CD14-positive monocyte (primary cell): ENCODE results near the gene HMCN1. TPM values are rescaled to one million over a fixed set of nuclear protein-coding genes. Genes with fewer than 3 reads are reported as not detected.

Experiments
- DNase-seq, 3 donors: peaks; one replicate each; pipeline ENCODE4 v3.0.0-alpha.2; 2011 to 2022
- H2AFZ ChIP-seq: 2 replicates; pipeline ENCODE4 v1.6.0; 2012; ENCODE audit warnings: mild to moderate bottlenecking, low read depth, low read length, inconsistent platforms; ENCODE audit not compliant: insufficient read depth, poor library complexity, severe bottlenecking
- H3K27ac ChIP-seq, 2 donors: 1 replicate in 1 of 2; 2 replicates in 1 of 2; pipeline ENCODE4 v1.5.1; 2012 to 2013; ENCODE audit warnings: low read length in 2 of 2, control low read depth in 1 of 2, inconsistent platforms in 1 of 2, low read depth in 1 of 2, mild to moderate bottlenecking in 1 of 2
- H3K27me3 ChIP-seq, 2 donors: one replicate each; pipeline versions ENCODE4 v1.6.0 to v1.6.1; 2011 to 2013; ENCODE audit warnings: low read length in 2 of 2; ENCODE audit not compliant: control insufficient read depth in 2 of 2, insufficient read depth in 2 of 2
- H3K36me3 ChIP-seq, 2 donors: replicated peaks in 1 of 2; 1 replicate in 1 of 2; 2 replicates in 1 of 2; pipeline versions ENCODE4 v1.5.1 to v1.6.1; 2012 to 2013; ENCODE audit warnings: low read length in 2 of 2, control low read depth in 1 of 2, inconsistent platforms in 1 of 2, mild to moderate bottlenecking in 1 of 2; ENCODE audit not compliant: insufficient read depth in 2 of 2, control insufficient read depth in 1 of 2
- H3K4me1 ChIP-seq, 2 donors: 1 replicate in 1 of 2; 2 replicates in 1 of 2; pipeline versions ENCODE4 v1.5.1 to v1.6.1; 2012 to 2013; ENCODE audit warnings: low read length in 2 of 2, control low read depth in 1 of 2, inconsistent platforms in 1 of 2, mild to moderate bottlenecking in 1 of 2, moderate library complexity in 1 of 2; ENCODE audit not compliant: insufficient read depth in 2 of 2, control insufficient read depth in 1 of 2
- H3K4me2 ChIP-seq: replicated peaks from 2 replicates; pipeline ENCODE3; 2012; ENCODE audit warnings: low read length, moderate library complexity, mild to moderate bottlenecking; ENCODE audit not compliant: poor library complexity, severe bottlenecking; ENCODE audit errors: extremely low read depth
- H3K4me3 ChIP-seq, 3 experiments: fragments of 200-600 bp in 1 of 3; sonication (generic) in 1 of 3; replicated peaks in 1 of 3; 1 replicate in 2 of 3; 2 replicates in 1 of 3; pipeline ENCODE4 v1.5.1; 2011 to 2013; ENCODE audit warnings: low read length in 3 of 3, mild to moderate bottlenecking in 3 of 3, control low read depth in 2 of 3, low read depth in 2 of 3, inconsistent platforms in 1 of 3, moderate library complexity in 1 of 3
- H3K79me2 ChIP-seq: 2 replicates; pipeline ENCODE4 v1.6.0; 2012; ENCODE audit warnings: mild to moderate bottlenecking, control low read depth, inconsistent platforms, low read length, moderate library complexity; ENCODE audit not compliant: insufficient read depth
- H3K9ac ChIP-seq: 2 replicates; pipeline ENCODE4 v1.6.0; 2017; ENCODE audit warnings: low read length, mild to moderate bottlenecking; ENCODE audit not compliant: insufficient read depth, poor library complexity, severe bottlenecking
- H3K9me3 ChIP-seq, 2 donors: replicated peaks in 1 of 2; 1 replicate in 1 of 2; 2 replicates in 1 of 2; pipeline versions ENCODE4 v1.5.1 to v1.6.1; 2012 to 2013; ENCODE audit warnings: low read length in 2 of 2, control low read depth in 1 of 2; ENCODE audit not compliant: control insufficient read depth in 1 of 2, insufficient read depth in 1 of 2
- H4K20me1 ChIP-seq: 2 replicates; pipeline ENCODE4 v1.6.0; 2012; ENCODE audit warnings: mild to moderate bottlenecking, low read length, control low read depth, moderate library complexity; ENCODE audit not compliant: insufficient read depth
- H3K27ac Mint-ChIP-seq, 7 donors: one replicate each; pipeline ENCODE4 v1.8.0; 2020; ENCODE audit warnings: mild to moderate bottlenecking in 7 of 7, mixed read lengths in 7 of 7, moderate library complexity in 6 of 7, inconsistent platforms in 2 of 7
- H3K27me3 Mint-ChIP-seq, 3 donors: one replicate each; pipeline ENCODE4 v1.8.0; 2021 to 2022; ENCODE audit warnings: low read depth in 3 of 3, mild to moderate bottlenecking in 3 of 3, mixed read lengths in 3 of 3, moderate library complexity in 3 of 3, inconsistent platforms in 1 of 3
- H3K36me3 Mint-ChIP-seq, 2 donors: one replicate each; pipeline ENCODE4 v1.8.0; 2020; ENCODE audit warnings: mixed read lengths in 2 of 2, inconsistent platforms in 1 of 2, mild to moderate bottlenecking in 1 of 2
- H3K4me1 Mint-ChIP-seq: one replicate; pipeline ENCODE4 v1.8.0; 2020; ENCODE audit warnings: mild to moderate bottlenecking, mixed read lengths
- H3K4me3 Mint-ChIP-seq, 2 donors: one replicate each; pipeline ENCODE4 v1.8.0; 2020; ENCODE audit warnings: mild to moderate bottlenecking in 2 of 2, mixed read lengths in 2 of 2, moderate library complexity in 1 of 2
- H3K9me3 Mint-ChIP-seq, 7 donors: one replicate each; pipeline ENCODE4 v1.8.0; 2020 to 2022; ENCODE audit warnings: mixed read lengths in 7 of 7, mild to moderate bottlenecking in 6 of 7, moderate library complexity in 6 of 7, inconsistent platforms in 2 of 7
- WGBS: methylation state at CpG from one replicate; pipeline ENCODE4 v1.1.5; 2013; ENCODE audit warnings: missing lambda C conversion rate; ENCODE audit not compliant: insufficient coverage; 5-methylcytosine and 5-hydroxymethylcytosine counted together
- intact Hi-C, 2 donors: fragments of 100-400 bp; cut with micrococcal nuclease; formaldehyde crosslinking; loops; one replicate each; pipeline versions ENCODE4 v1.15.0 to v1.15.1; 2023
- polyA plus RNA-seq, 3 donors: library from polyadenylated mRNA; depleted of rRNA in 1 of 3; unstranded in 2 of 3; stranded (reverse) in 1 of 3; fragments of 300-500 nt in 2 of 3; fragments of >200 nt in 1 of 3; fragmentation: Illumina TruSeq in 2 of 3; gene quantifications; 1 replicate in 2 of 3; 2 replicates in 1 of 3; pipeline ENCODE4 v1.2.3, GENCODE V29; 2012 to 2021
- TF ChIP-seq, protein P1 (sequence below): fragments of 200-600 bp; IDR thresholded peaks from one replicate; pipeline ENCODE4 v1.8.0; 2022; ENCODE audit warnings: antibody characterized with exemption, mild to moderate bottlenecking

Gene HMCN1
- polyA plus RNA-seq, 3 donors = not detected

DNA sequence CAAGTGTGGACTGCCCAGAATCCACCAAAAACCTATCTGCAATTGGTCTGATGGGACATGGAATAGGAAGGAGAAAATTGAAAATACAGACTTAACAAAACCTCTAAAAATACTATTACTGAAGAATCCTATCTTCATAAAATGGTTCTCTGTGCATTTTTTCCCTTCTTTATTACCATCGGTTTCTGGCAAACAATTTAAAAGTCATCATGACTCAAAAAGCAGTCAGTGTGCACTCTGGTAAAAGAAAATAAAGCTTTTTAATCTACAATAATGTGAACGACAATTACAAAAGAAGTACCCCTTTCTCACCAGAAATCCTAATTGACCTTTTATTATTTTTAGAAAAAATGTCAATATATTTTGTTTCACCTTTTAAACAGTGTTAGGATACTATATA is 454.5 kb downstream of the HMCN1 start:
- no peak overlapping the region for H2AFZ ChIP-seq
- H3K4me1 Mint-ChIP-seq = peaks cover 3% of the 10 kb centered on the region
- intact Hi-C loops = no loop called here

DNA sequence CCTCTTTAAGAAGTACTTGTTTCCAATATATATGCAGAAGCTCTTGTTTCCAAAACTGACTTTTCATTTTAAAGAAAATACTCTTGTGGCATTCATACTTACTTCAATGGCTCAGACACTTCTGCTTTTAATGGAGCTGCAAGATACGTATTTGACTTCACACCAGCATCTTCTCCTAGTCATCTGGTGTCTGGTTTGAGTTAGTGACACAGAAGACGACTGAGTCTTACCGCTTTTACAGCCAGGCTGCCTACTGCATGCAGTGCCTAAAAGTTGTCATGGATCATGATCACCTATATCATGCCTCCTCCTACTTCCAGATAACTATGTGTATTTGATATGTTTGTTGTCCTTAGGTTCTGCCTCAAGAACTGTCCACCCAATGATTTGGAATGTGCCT is 455.0 kb downstream of the HMCN1 start:
- no CpG with 5 or more reads among the region's 3 CpGs for WGBS
- no peaks in the 10 kb centered on the region for H4K20me1 ChIP-seq
- TF ChIP-seq, protein P1, sequence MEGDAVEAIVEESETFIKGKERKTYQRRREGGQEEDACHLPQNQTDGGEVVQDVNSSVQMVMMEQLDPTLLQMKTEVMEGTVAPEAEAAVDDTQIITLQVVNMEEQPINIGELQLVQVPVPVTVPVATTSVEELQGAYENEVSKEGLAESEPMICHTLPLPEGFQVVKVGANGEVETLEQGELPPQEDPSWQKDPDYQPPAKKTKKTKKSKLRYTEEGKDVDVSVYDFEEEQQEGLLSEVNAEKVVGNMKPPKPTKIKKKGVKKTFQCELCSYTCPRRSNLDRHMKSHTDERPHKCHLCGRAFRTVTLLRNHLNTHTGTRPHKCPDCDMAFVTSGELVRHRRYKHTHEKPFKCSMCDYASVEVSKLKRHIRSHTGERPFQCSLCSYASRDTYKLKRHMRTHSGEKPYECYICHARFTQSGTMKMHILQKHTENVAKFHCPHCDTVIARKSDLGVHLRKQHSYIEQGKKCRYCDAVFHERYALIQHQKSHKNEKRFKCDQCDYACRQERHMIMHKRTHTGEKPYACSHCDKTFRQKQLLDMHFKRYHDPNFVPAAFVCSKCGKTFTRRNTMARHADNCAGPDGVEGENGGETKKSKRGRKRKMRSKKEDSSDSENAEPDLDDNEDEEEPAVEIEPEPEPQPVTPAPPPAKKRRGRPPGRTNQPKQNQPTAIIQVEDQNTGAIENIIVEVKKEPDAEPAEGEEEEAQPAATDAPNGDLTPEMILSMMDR = no peak
- Mint-ChIP-seq H3K9me3 (peaks cover 0 to 3% (median 0%) of the 10 kb centered on the region in 7 donors), H3K36me3 (no peaks in the 10 kb centered on the region), H3K4me1 (peaks cover 2% of the 10 kb centered on the region), H3K4me3 (no peak overlapping the region), H3K27ac (no peak overlapping the region), H3K27me3 (no peaks in the 10 kb centered on the region)
- H3K36me3 ChIP-seq = no peaks in the 10 kb centered on the region
- H3K27me3 ChIP-seq = no peaks in the 10 kb centered on the region
- H3K79me2 ChIP-seq = no peaks in the 10 kb centered on the region
- H3K27ac ChIP-seq = no peak overlapping the region
- H2AFZ ChIP-seq = no peak overlapping the region
- intact Hi-C loops = no loop called here
- no peak overlapping the region for H3K9ac ChIP-seq
- H3K4me2 ChIP-seq = no peak overlapping the region
- no peaks in the 10 kb centered on the region for H3K4me1 ChIP-seq
- H3K9me3 ChIP-seq = no peaks in the 10 kb centered on the region
- DNase-seq = no peak
- H3K4me3 ChIP-seq = no peak overlapping the region

More for the DNA sequence above, 454.5 kb downstream of the HMCN1 start:
- Histone ChIP-seq H3K4me1 (peaks cover 0 to under 1% of the 10 kb centered on the region in 2 donors), H4K20me1 (no peaks in the 10 kb centered on the region), H3K9ac (no peak overlapping the region), H3K9me3 (no peaks in the 10 kb centered on the region), H3K79me2 (no peaks in the 10 kb centered on the region), H3K27me3 (no peaks in the 10 kb centered on the region), H3K4me2 (no peak overlapping the region), H3K27ac (no peak overlapping the region), H3K4me3 (no peak overlapping the region), H3K36me3 (no peaks in the 10 kb centered on the region)
- no CpG with 5 or more reads among the region's 2 CpGs for WGBS
- Mint-ChIP-seq H3K27me3 (no peaks in the 10 kb centered on the region), H3K36me3 (no peaks in the 10 kb centered on the region), H3K27ac (no peak overlapping the region), H3K9me3 (peaks cover 0 to 3% (median 0%) of the 10 kb centered on the region in 7 donors), H3K4me3 (no peak overlapping the region)
- DNase-seq = no peak
- TF ChIP-seq, protein P1 = no peak
